A673 (cell line): ENCODE data around the gene GFRA3.

Experiments used
- CTCF ChIP-seq: fragments of 300-800, 200-600 bp; sonication (generic); conservative IDR thresholded peaks from 2 replicates; pipeline ENCODE4 v1.5.1; 2017; ENCODE audit warnings: low read depth, mild to moderate bottlenecking, antibody characterized with exemption, low read length, moderate library complexity, mixed read lengths
- EZH2 ChIP-seq: fragments of 200-600 bp; sonication (generic); IDR thresholded peaks from 2 replicates; pipeline ENCODE4 v1.6.1; 2017; ENCODE audit warnings: borderline replicate concordance, low read depth, mild to moderate bottlenecking, mixed read lengths, antibody characterized with exemption, low read length; ENCODE audit not compliant: poor library complexity, severe bottlenecking

DNA sequence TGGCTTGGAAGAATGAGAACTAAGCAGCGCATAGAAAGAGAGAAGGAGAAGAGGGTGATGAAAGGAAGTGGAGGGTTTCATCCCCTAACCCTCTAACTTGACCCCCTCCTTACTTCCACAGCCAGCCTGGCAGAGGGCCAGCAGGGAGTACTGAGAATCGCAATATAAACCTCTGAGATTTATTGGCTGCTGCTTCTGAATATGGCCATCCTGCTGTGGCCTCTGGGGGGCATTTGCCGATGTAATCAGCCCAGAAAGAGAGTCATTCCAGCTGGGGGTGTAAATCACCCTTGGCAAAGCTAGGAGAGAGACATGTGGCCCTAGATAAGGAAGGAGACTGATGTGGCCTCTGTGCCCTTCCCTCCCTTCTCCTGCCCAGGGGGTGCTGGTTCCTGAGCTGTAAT lies 960 bp upstream of the GFRA3 start:
- TF ChIP-seq EZH2, result no peak
- TF ChIP-seq CTCF, result 0 out of 2 replicates have a peak, but pooled peaks have one; percentile 20
